ENCODE data around the gene ZNF773. TPM values are rescaled to one million over a fixed set of nuclear protein-coding genes. Genes with fewer than 3 reads are reported as not detected.
"Not testable (repeated sequence)": the region's sequence is repeated elsewhere in the genome, so short reads cannot be mapped to it uniquely, and the experiment has no call there.

Gene ZNF773
- total and polyA plus RNA-seq, 2 donors (not counting 1 experiment from before 2014, with no cell fraction given): 9.4 to 39.8 TPM

- not testable (repeated sequence) for H4K20me1 ChIP-seq (ENCODE audit: control insufficient read depth, extremely low read depth, insufficient read depth, low read length); H3K4me1 ChIP-seq (ENCODE audit: control insufficient read depth, extremely low read depth, insufficient read depth, low read length); H3K27me3 ChIP-seq (ENCODE audit: control insufficient read depth, insufficient read depth, low read length); H3K27ac ChIP-seq (ENCODE audit: insufficient read depth, low read length); H3K79me2 ChIP-seq (ENCODE audit: control insufficient read depth, insufficient read depth, low read length); H3K9me3 ChIP-seq (ENCODE audit: control insufficient read depth, insufficient read depth, low read depth, low read length); H3K9ac ChIP-seq (ENCODE audit: insufficient read depth, low read length)
- peak overlapping the region; percentile 58 for H3K4me2 ChIP-seq (ENCODE audit: extremely low read depth, insufficient read depth, low read length)
- H3K4me3 ChIP-seq (replicated peaks in 1 of 4; ENCODE audit: control extremely low read depth in 1 of 4, insufficient read depth in 1 of 4, low read depth in 3 of 4, low read length in 4 of 4): peak overlapping the region; percentile 4 to 79 (median 40)
- H3K36me3 ChIP-seq (ENCODE audit: control insufficient read depth, insufficient read depth, low read length): peaks cover 11% of the 10 kb centered on the region
- peak overlapping the region; percentile 43 for H2AFZ ChIP-seq (ENCODE audit: low read length)
- peak; percentile 33 to 42 for DNase-seq (ENCODE audit: low read depth in 2 of 2)
Observed at GRCh38 chr19:57488299-57488644, 11.5 kb upstream of the ZNF773 start.

- H3K9me3 ChIP-seq (ENCODE audit: control insufficient read depth, insufficient read depth, low read depth, low read length); H3K27me3 ChIP-seq (ENCODE audit: control insufficient read depth, insufficient read depth, low read length); H3K4me1 ChIP-seq (ENCODE audit: control insufficient read depth, extremely low read depth, insufficient read depth, low read length); H3K9ac ChIP-seq (ENCODE audit: insufficient read depth, low read length); H3K4me3 ChIP-seq (replicated peaks in 1 of 4; ENCODE audit: control extremely low read depth in 1 of 4, insufficient read depth in 1 of 4, low read depth in 3 of 4, low read length in 4 of 4); H2AFZ ChIP-seq (ENCODE audit: low read length); H4K20me1 ChIP-seq (ENCODE audit: control insufficient read depth, extremely low read depth, insufficient read depth, low read length); H3K27ac ChIP-seq (ENCODE audit: insufficient read depth, low read length); H3K4me2 ChIP-seq (ENCODE audit: extremely low read depth, insufficient read depth, low read length); H3K36me3 ChIP-seq (ENCODE audit: control insufficient read depth, insufficient read depth, low read length); DNase-seq (ENCODE audit: low read depth in 2 of 2): not testable (repeated sequence)
- H3K79me2 ChIP-seq (ENCODE audit: control insufficient read depth, insufficient read depth, low read length): peaks cover 22% of the 10 kb centered on the region
Observed at GRCh38 chr19:57499332-57499679, 432 bp upstream of the ZNF773 start.

DNA sequence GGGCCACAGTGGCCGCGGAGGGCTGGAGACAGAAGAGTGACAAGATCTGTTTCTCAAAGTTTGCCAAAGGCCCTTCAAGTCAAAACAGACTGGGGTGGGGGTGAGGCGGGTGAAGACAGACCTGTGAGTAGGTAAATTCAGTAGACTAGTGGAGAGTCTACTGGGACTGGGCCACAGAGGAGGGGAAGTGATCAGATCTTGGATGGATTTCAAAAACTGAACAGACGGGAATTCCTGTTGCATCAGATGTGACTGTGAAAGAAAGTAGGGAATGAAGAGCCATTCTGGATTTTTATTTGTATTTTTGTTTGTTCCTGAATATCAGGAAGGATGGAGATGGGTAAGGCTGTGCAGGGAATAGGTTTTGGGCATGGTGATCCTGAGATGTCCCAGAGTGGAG lies 662 bp downstream of the ZNF773 start:
- H3K36me3 ChIP-seq (ENCODE audit: control insufficient read depth, insufficient read depth, low read length); H2AFZ ChIP-seq (ENCODE audit: low read length); H3K27me3 ChIP-seq (ENCODE audit: control insufficient read depth, insufficient read depth, low read length); H3K27ac ChIP-seq (ENCODE audit: insufficient read depth, low read length); H3K9me3 ChIP-seq (ENCODE audit: control insufficient read depth, insufficient read depth, low read depth, low read length); H3K9ac ChIP-seq (ENCODE audit: insufficient read depth, low read length); H4K20me1 ChIP-seq (ENCODE audit: control insufficient read depth, extremely low read depth, insufficient read depth, low read length); H3K4me1 ChIP-seq (ENCODE audit: control insufficient read depth, extremely low read depth, insufficient read depth, low read length): not testable (repeated sequence)
- Histone ChIP-seq H3K79me2 (ENCODE audit: control insufficient read depth, insufficient read depth, low read length) (peaks cover 22% of the 10 kb centered on the region), H3K4me3 (replicated peaks in 1 of 4; ENCODE audit: control extremely low read depth in 1 of 4, insufficient read depth in 1 of 4, low read depth in 3 of 4, low read length in 4 of 4) (peak overlapping the region; percentile 38 to 65 (median 52)), H3K4me2 (ENCODE audit: extremely low read depth, insufficient read depth, low read length) (peak overlapping the region; percentile 72)
- peak; percentile 31 to 56 for DNase-seq (ENCODE audit: low read depth in 2 of 2)

DNA sequence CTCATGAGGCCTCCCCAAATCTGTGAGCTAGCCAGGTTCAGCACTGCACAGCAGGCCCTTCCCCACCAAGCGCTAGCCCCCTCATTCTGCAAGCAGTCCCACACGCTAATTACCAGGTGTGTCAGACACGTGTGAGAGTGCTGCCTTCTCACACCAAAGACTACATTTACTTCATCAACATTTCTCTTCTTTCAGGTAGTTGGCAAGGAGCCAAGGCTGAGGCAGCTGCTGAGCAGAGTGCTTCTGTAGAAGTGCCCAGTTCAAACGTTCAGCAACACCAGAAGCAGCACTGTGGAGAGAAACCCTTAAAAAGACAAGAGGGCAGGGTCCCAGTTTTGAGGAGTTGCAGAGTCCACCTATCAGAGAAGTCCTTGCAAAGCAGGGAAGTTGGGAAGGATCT lies 6.4 kb downstream of the ZNF773 start:
- H3K36me3 ChIP-seq (ENCODE audit: control insufficient read depth, insufficient read depth, low read length): peaks cover 8% of the 10 kb centered on the region

More for the DNA sequence above, 6.4 kb downstream of the ZNF773 start:
- no peaks in the 10 kb centered on the region for H3K4me1 ChIP-seq (ENCODE audit: control insufficient read depth, extremely low read depth, insufficient read depth, low read length)
- H3K9me3 ChIP-seq (ENCODE audit: control insufficient read depth, insufficient read depth, low read depth, low read length): no peaks in the 10 kb centered on the region
- H4K20me1 ChIP-seq (ENCODE audit: control insufficient read depth, extremely low read depth, insufficient read depth, low read length): no peaks in the 10 kb centered on the region
- no peak for DNase-seq (ENCODE audit: low read depth in 2 of 2)
- H3K4me3 ChIP-seq (replicated peaks in 1 of 4; ENCODE audit: control extremely low read depth in 1 of 4, insufficient read depth in 1 of 4, low read depth in 3 of 4, low read length in 4 of 4): no peak overlapping the region
- no peak overlapping the region for H2AFZ ChIP-seq (ENCODE audit: low read length)
- no peaks in the 10 kb centered on the region for H3K27me3 ChIP-seq (ENCODE audit: control insufficient read depth, insufficient read depth, low read length)
- no peak for TF ChIP-seq EZH2 (IDR thresholded peaks at IDR 0.05; ENCODE audit: low read length, missing control alignments)
- TF ChIP-seq, protein P1, sequence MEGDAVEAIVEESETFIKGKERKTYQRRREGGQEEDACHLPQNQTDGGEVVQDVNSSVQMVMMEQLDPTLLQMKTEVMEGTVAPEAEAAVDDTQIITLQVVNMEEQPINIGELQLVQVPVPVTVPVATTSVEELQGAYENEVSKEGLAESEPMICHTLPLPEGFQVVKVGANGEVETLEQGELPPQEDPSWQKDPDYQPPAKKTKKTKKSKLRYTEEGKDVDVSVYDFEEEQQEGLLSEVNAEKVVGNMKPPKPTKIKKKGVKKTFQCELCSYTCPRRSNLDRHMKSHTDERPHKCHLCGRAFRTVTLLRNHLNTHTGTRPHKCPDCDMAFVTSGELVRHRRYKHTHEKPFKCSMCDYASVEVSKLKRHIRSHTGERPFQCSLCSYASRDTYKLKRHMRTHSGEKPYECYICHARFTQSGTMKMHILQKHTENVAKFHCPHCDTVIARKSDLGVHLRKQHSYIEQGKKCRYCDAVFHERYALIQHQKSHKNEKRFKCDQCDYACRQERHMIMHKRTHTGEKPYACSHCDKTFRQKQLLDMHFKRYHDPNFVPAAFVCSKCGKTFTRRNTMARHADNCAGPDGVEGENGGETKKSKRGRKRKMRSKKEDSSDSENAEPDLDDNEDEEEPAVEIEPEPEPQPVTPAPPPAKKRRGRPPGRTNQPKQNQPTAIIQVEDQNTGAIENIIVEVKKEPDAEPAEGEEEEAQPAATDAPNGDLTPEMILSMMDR (conservative IDR thresholded peaks at IDR 0.05 in 1 of 2, IDR thresholded peaks at IDR 0.05 in 1 of 2; ENCODE audit: low read depth in 1 of 2, low read length in 2 of 2): no peak
- no peak overlapping the region for H3K9ac ChIP-seq (ENCODE audit: insufficient read depth, low read length)
- no peak overlapping the region for H3K27ac ChIP-seq (ENCODE audit: insufficient read depth, low read length)
- H3K4me2 ChIP-seq (ENCODE audit: extremely low read depth, insufficient read depth, low read length): no peak overlapping the region
- peaks cover 16% of the 10 kb centered on the region for H3K79me2 ChIP-seq (ENCODE audit: control insufficient read depth, insufficient read depth, low read length)

Measured in fibroblast of lung (primary cell).